HG02610 (cell line): ENCODE results near the gene TM4SF1.
"Not testable (repeated sequence)": the region's sequence is repeated elsewhere in the genome, so short reads cannot be mapped to it uniquely, and the experiment has no call there.

Experiments
- ATAC-seq: cut with Tn5 transposase; IDR thresholded peaks from one replicate; pipeline ENCODE4 v1.9.1; 2021; ENCODE audit warnings: mild to moderate bottlenecking, moderate library complexity; ENCODE audit not compliant: unreplicated experiment

Gene TM4SF1

GRCh38 chr3:149352556-149352955 lies 24.9 kb downstream of the TM4SF1 start:
- ATAC-seq = peak; percentile 83

GRCh38 chr3:149343951-149344350 lies 33.5 kb downstream of the TM4SF1 start:
- no peak for ATAC-seq

GRCh38 chr3:149342413-149343380 lies 34.8 kb downstream of the TM4SF1 start:
- no peak for ATAC-seq

- no peak for ATAC-seq
These were observed 37.0 kb downstream of the TM4SF1 start for GRCh38 chr3:149340310-149340933.

- no peak for ATAC-seq
These were observed 37.5 kb downstream of the TM4SF1 start for GRCh38 chr3:149339931-149340309.

- ATAC-seq = not testable (repeated sequence)
These were observed 40.0 kb downstream of the TM4SF1 start for GRCh38 chr3:149337486-149337885.

GRCh38 chr3:149336925-149337324 lies 40.5 kb downstream of the TM4SF1 start:
- ATAC-seq = no peak

- ATAC-seq = no peak
These were observed 44.1 kb downstream of the TM4SF1 start, which contains the start of gene TM4SF18 for GRCh38 chr3:149333176-149333859. Gene TM4SF18, minus strand, starts transcription at chr3:149333636. Its CDS starts 254 bp downstream, at chr3:149333382.

GRCh38 chr3:149332771-149333170 lies 44.7 kb downstream of the TM4SF1 start:
- ATAC-seq = no peak

- no peak for ATAC-seq
These were observed 45.2 kb downstream of the TM4SF1 start for GRCh38 chr3:149332227-149332765.

GRCh38 chr3:149331396-149331795 lies 46.1 kb downstream of the TM4SF1 start:
- no peak for ATAC-seq

- no peak for ATAC-seq
These were observed 46.7 kb downstream of the TM4SF1 start for GRCh38 chr3:149330609-149331331.

GRCh38 chr3:149327156-149327555 lies 50.3 kb downstream of the TM4SF1 start:
- no peak for ATAC-seq

- ATAC-seq = no peak
These were observed 51.9 kb downstream of the TM4SF1 start for GRCh38 chr3:149325581-149325980.

- ATAC-seq = no peak
These were observed 53.1 kb downstream of the TM4SF1 start for GRCh38 chr3:149324332-149324731.

GRCh38 chr3:149321640-149322039 lies 55.8 kb downstream of the TM4SF1 start:
- ATAC-seq = no peak

GRCh38 chr3:149321136-149321535 lies 56.3 kb downstream of the TM4SF1 start:
- no peak for ATAC-seq

GRCh38 chr3:149319750-149320149 lies 57.7 kb downstream of the TM4SF1 start:
- no peak for ATAC-seq
